Putamen (tissue), 1 donor: ENCODE data around the gene ALKBH4.
A peak's percentile ranks its signal among the peaks of the same experiment; 100 is the strongest.
"Not testable (repeated sequence)": the region's sequence is repeated elsewhere in the genome, so short reads cannot be mapped to it uniquely, and the experiment has no call there.

Experiments
- DNase-seq: peaks from one replicate; pipeline ENCODE4 v3.0.0-alpha.2; 2016; ENCODE audit warnings: low spot score

The ALKBH4 gene

GRCh38 chr7:102478314-102479208 lies 13.9 kb upstream of the ALKBH4 start, which contains the start of gene POLR2J:
TSS of gene POLR2J (minus strand) at chr7:102478922. CDS start at chr7:102478860, 62 bp downstream.
- peak; percentile 49 for DNase-seq

GRCh38 chr7:102474736-102475435 lies 10.2 kb upstream of the ALKBH4 start:
- not testable (repeated sequence) for DNase-seq

GRCh38 chr7:102474116-102474515 lies 9.5 kb upstream of the ALKBH4 start:
- DNase-seq, result not testable (repeated sequence)

- no peak for DNase-seq
Measured at GRCh38 chr7:102473271-102473991, 8.8 kb upstream of the ALKBH4 start.

- no peak for DNase-seq
Measured at GRCh38 chr7:102472126-102473041, 7.7 kb upstream of the ALKBH4 start.

- no peak for DNase-seq
Measured at GRCh38 chr7:102471791-102472125, 7.1 kb upstream of the ALKBH4 start.

- DNase-seq, result no peak
Measured at GRCh38 chr7:102469972-102470825, 5.5 kb upstream of the ALKBH4 start.

GRCh38 chr7:102469351-102469971 lies 4.8 kb upstream of the ALKBH4 start:
- DNase-seq, result no peak

GRCh38 chr7:102468478-102469350 lies 4.1 kb upstream of the ALKBH4 start:
- no peak for DNase-seq

GRCh38 chr7:102467581-102468477 lies 3.2 kb upstream of the ALKBH4 start:
- no peak for DNase-seq

GRCh38 chr7:102466097-102466496 lies 1.4 kb upstream of the ALKBH4 start:
- DNase-seq, result no peak

- DNase-seq, result no peak
Measured at GRCh38 chr7:102463841-102464576, 654 bp downstream of the ALKBH4 start.

- DNase-seq, result no peak
Measured at GRCh38 chr7:102460467-102460866, 4.2 kb downstream of the ALKBH4 start.

GRCh38 chr7:102459221-102459844 lies 5.3 kb downstream of the ALKBH4 start:
- no peak for DNase-seq

- no peak for DNase-seq
Measured at GRCh38 chr7:102457352-102457924, 7.2 kb downstream of the ALKBH4 start.

GRCh38 chr7:102456327-102456726 lies 8.3 kb downstream of the ALKBH4 start:
- peak; percentile 54 for DNase-seq
